Activated T-helper 17 cell treated with anti-CD3 and anti-CD28 coated beads, Interleukin-2, amount 50 U/mL, for 72 hours (primary cell): Measurements from ENCODE around the gene POTEM. TPM values are rescaled to one million over a fixed set of nuclear protein-coding genes. Genes with fewer than 3 reads are reported as not detected.
"Not testable (repeated sequence)": the region's sequence is repeated elsewhere in the genome, so short reads cannot be mapped to it uniquely, and the experiment has no call there.

Source experiments
- ATAC-seq: fragments of 150-1000 bp; cut with Tn5 transposase; replicated peaks from 2 replicates; pipeline ENCODE4 v1.10.0; 2021; ENCODE audit warnings: mild to moderate bottlenecking, moderate library complexity
- H3K27ac Mint-ChIP-seq: one replicate; pipeline ENCODE4 v1.8.0; 2022; ENCODE audit warnings: mixed read lengths
- H3K27me3 Mint-ChIP-seq: one replicate; pipeline ENCODE4 v1.8.0; 2022; ENCODE audit warnings: mixed read lengths
- H3K36me3 Mint-ChIP-seq: one replicate; pipeline ENCODE4 v1.8.0; 2022; ENCODE audit warnings: low read depth, mild to moderate bottlenecking, mixed read lengths
- H3K4me1 Mint-ChIP-seq: one replicate; pipeline ENCODE4 v1.8.0; 2022; ENCODE audit warnings: mixed read lengths
- H3K4me3 Mint-ChIP-seq: one replicate; pipeline ENCODE4 v1.8.0; 2022; ENCODE audit warnings: mild to moderate bottlenecking, mixed read lengths
- H3K9me3 Mint-ChIP-seq: one replicate; pipeline ENCODE4 v1.8.0; 2022; ENCODE audit warnings: mixed read lengths
- total RNA-seq, 2 donors: library from RNA; stranded (reverse); gene quantifications; one replicate each; pipeline ENCODE4 v1.2.3, GENCODE V29; 2022

The POTEM gene
- not detected for total RNA-seq

- not testable (repeated sequence) for H3K27ac Mint-ChIP-seq, ATAC-seq, H3K4me1 Mint-ChIP-seq, H3K9me3 Mint-ChIP-seq, H3K4me3 Mint-ChIP-seq, H3K36me3 Mint-ChIP-seq, H3K27me3 Mint-ChIP-seq
Observed at GRCh38 chr14:18967134-18967533, at the start of gene POTEM. Gene POTEM (plus strand): TSS chr14:18967434. CDS start chr14:18967486, 52 bp downstream.

- not testable (repeated sequence) for H3K4me1 Mint-ChIP-seq, H3K9me3 Mint-ChIP-seq, ATAC-seq, H3K36me3 Mint-ChIP-seq, H3K4me3 Mint-ChIP-seq, H3K27ac Mint-ChIP-seq, H3K27me3 Mint-ChIP-seq
Observed at GRCh38 chr14:18918345-18918744, 48.9 kb upstream of the POTEM start.

GRCh38 chr14:18920052-18920451, 47.2 kb upstream of the POTEM start:
- H3K4me3 Mint-ChIP-seq, H3K27ac Mint-ChIP-seq, H3K27me3 Mint-ChIP-seq, H3K4me1 Mint-ChIP-seq, ATAC-seq, H3K9me3 Mint-ChIP-seq, H3K36me3 Mint-ChIP-seq: not testable (repeated sequence)

GRCh38 chr14:18921055-18921701, 46.1 kb upstream of the POTEM start:
- not testable (repeated sequence) for H3K27ac Mint-ChIP-seq, ATAC-seq, H3K4me3 Mint-ChIP-seq, H3K4me1 Mint-ChIP-seq, H3K9me3 Mint-ChIP-seq, H3K27me3 Mint-ChIP-seq, H3K36me3 Mint-ChIP-seq

GRCh38 chr14:18936848-18937247, 30.4 kb upstream of the POTEM start:
- not testable (repeated sequence) for H3K36me3 Mint-ChIP-seq, H3K4me3 Mint-ChIP-seq, ATAC-seq

GRCh38 chr14:18938733-18939132, 28.5 kb upstream of the POTEM start:
- ATAC-seq, H3K36me3 Mint-ChIP-seq, H3K4me1 Mint-ChIP-seq, H3K9me3 Mint-ChIP-seq, H3K4me3 Mint-ChIP-seq, H3K27me3 Mint-ChIP-seq, H3K27ac Mint-ChIP-seq: not testable (repeated sequence)

More at GRCh38 chr14:18936848-18937247, 30.4 kb upstream of the POTEM start:
- not testable (repeated sequence) for H3K9me3 Mint-ChIP-seq, H3K4me1 Mint-ChIP-seq, H3K27ac Mint-ChIP-seq, H3K27me3 Mint-ChIP-seq

- H3K27me3 Mint-ChIP-seq, H3K27ac Mint-ChIP-seq, H3K36me3 Mint-ChIP-seq, H3K4me3 Mint-ChIP-seq, ATAC-seq, H3K4me1 Mint-ChIP-seq, H3K9me3 Mint-ChIP-seq: not testable (repeated sequence)
Observed at GRCh38 chr14:18949939-18950338, 17.3 kb upstream of the POTEM start.

GRCh38 chr14:18953085-18953484, 14.1 kb upstream of the POTEM start:
- not testable (repeated sequence) for ATAC-seq, H3K4me1 Mint-ChIP-seq, H3K36me3 Mint-ChIP-seq, H3K4me3 Mint-ChIP-seq, H3K27ac Mint-ChIP-seq, H3K9me3 Mint-ChIP-seq, H3K27me3 Mint-ChIP-seq

GRCh38 chr14:18955816-18956215, 11.4 kb upstream of the POTEM start:
- not testable (repeated sequence) for H3K4me1 Mint-ChIP-seq, H3K4me3 Mint-ChIP-seq, ATAC-seq, H3K9me3 Mint-ChIP-seq, H3K36me3 Mint-ChIP-seq, H3K27me3 Mint-ChIP-seq, H3K27ac Mint-ChIP-seq

- ATAC-seq, H3K9me3 Mint-ChIP-seq, H3K36me3 Mint-ChIP-seq, H3K27me3 Mint-ChIP-seq, H3K4me3 Mint-ChIP-seq, H3K4me1 Mint-ChIP-seq, H3K27ac Mint-ChIP-seq: not testable (repeated sequence)
Observed at GRCh38 chr14:18961576-18961975, 5.7 kb upstream of the POTEM start.

GRCh38 chr14:18962143-18962542, 5.1 kb upstream of the POTEM start:
- H3K4me3 Mint-ChIP-seq, H3K27me3 Mint-ChIP-seq, H3K36me3 Mint-ChIP-seq, H3K27ac Mint-ChIP-seq, ATAC-seq, H3K4me1 Mint-ChIP-seq, H3K9me3 Mint-ChIP-seq: not testable (repeated sequence)

- H3K4me3 Mint-ChIP-seq, H3K4me1 Mint-ChIP-seq, H3K27ac Mint-ChIP-seq, H3K36me3 Mint-ChIP-seq, H3K9me3 Mint-ChIP-seq, H3K27me3 Mint-ChIP-seq, ATAC-seq: not testable (repeated sequence)
Observed at GRCh38 chr14:18963276-18963675, 4.0 kb upstream of the POTEM start.

GRCh38 chr14:18964878-18965277, 2.4 kb upstream of the POTEM start:
- not testable (repeated sequence) for H3K4me3 Mint-ChIP-seq, H3K27ac Mint-ChIP-seq, H3K9me3 Mint-ChIP-seq, ATAC-seq, H3K27me3 Mint-ChIP-seq, H3K4me1 Mint-ChIP-seq, H3K36me3 Mint-ChIP-seq

- H3K27ac Mint-ChIP-seq, ATAC-seq, H3K4me3 Mint-ChIP-seq, H3K9me3 Mint-ChIP-seq, H3K36me3 Mint-ChIP-seq, H3K4me1 Mint-ChIP-seq, H3K27me3 Mint-ChIP-seq: not testable (repeated sequence)
Observed at GRCh38 chr14:19002566-19002965, 35.3 kb downstream of the POTEM start.

GRCh38 chr14:19006490-19006889, 39.3 kb downstream of the POTEM start:
- not testable (repeated sequence) for H3K27ac Mint-ChIP-seq, H3K4me1 Mint-ChIP-seq, ATAC-seq, H3K36me3 Mint-ChIP-seq, H3K9me3 Mint-ChIP-seq, H3K27me3 Mint-ChIP-seq, H3K4me3 Mint-ChIP-seq

GRCh38 chr14:19007678-19008077, 40.4 kb downstream of the POTEM start:
- H3K9me3 Mint-ChIP-seq, H3K27ac Mint-ChIP-seq, ATAC-seq, H3K4me1 Mint-ChIP-seq, H3K4me3 Mint-ChIP-seq, H3K36me3 Mint-ChIP-seq, H3K27me3 Mint-ChIP-seq: not testable (repeated sequence)
